Stomach smooth muscle (tissue), 2 donors: ENCODE results near the gene ZNF236.
"Not testable (repeated sequence)": the region's sequence is repeated elsewhere in the genome, so short reads cannot be mapped to it uniquely, and the experiment has no call there.

Experiments
- H3K27ac ChIP-seq: one replicate; pipeline ENCODE4 v1.7.0; 2013; ENCODE audit warnings: mild to moderate bottlenecking, low read length, inconsistent platforms
- H3K27me3 ChIP-seq, 2 donors: one replicate each; pipeline ENCODE4 v1.7.0; 2013; ENCODE audit warnings: low read length in 2 of 2; ENCODE audit not compliant: insufficient read depth in 2 of 2, control insufficient read depth in 1 of 2
- H3K36me3 ChIP-seq, 2 donors: one replicate each; pipeline ENCODE4 v1.7.0; 2013; ENCODE audit warnings: low read length in 2 of 2; ENCODE audit not compliant: control insufficient read depth in 2 of 2, insufficient read depth in 2 of 2
- H3K4me1 ChIP-seq: one replicate; pipeline ENCODE4 v1.7.0; 2013; ENCODE audit warnings: low read length; ENCODE audit not compliant: control insufficient read depth, insufficient read depth
- H3K4me3 ChIP-seq, 2 donors: one replicate each; pipeline ENCODE4 v1.7.0; 2013; ENCODE audit warnings: low read length in 2 of 2
- H3K9ac ChIP-seq, 2 donors: one replicate each; pipeline ENCODE4 v1.7.0; 2013; ENCODE audit warnings: low read length in 2 of 2, mild to moderate bottlenecking in 1 of 2
- H3K9me3 ChIP-seq, 2 donors: one replicate each; pipeline ENCODE4 v1.7.0; 2013; ENCODE audit warnings: low read length in 2 of 2; ENCODE audit not compliant: control insufficient read depth in 2 of 2
- donor health status: healthy.
- donor health status: Pancreatic carcinoma.

ZNF236 gene

GRCh38 chr18:76959605-76960004 is 137.2 kb downstream of the ZNF236 start:
- H3K27me3 ChIP-seq = no peaks in the 10 kb centered on the region
- no peak overlapping the region for H3K4me3 ChIP-seq
- no peak overlapping the region for H3K27ac ChIP-seq
- no peak overlapping the region for H3K9ac ChIP-seq
- H3K36me3 ChIP-seq = peaks cover 17 to 33% of the 10 kb centered on the region in 2 donors
- no peaks in the 10 kb centered on the region for H3K9me3 ChIP-seq
- H3K4me1 ChIP-seq = no peaks in the 10 kb centered on the region

DNA sequence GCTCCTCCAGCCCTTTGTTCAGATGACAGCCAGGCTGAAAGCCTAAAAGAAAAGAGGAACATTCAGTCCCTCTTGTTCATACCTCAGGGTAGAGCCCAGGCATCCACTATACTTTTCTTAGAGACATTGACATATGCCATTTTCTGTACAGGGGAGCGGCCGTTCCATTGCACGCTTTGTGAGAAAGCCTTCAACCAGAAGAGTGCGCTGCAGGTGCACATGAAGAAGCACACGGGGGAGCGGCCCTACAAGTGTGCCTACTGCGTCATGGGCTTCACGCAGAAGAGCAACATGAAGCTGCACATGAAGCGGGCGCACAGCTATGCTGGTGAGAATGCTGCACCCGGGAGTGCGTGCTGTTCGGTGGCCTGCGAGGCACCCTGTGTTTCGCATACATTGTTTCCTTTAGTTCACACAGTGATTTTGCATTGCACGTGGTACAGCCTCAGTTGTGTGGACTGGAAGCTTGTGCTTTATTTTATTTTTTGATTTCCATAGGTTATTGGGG is 138.2 kb downstream of the ZNF236 start:
- Histone ChIP-seq H3K9ac (no peak overlapping the region), H3K4me1 (no peaks in the 10 kb centered on the region), H3K36me3 (peaks cover 17 to 32% of the 10 kb centered on the region in 2 donors), H3K9me3 (no peaks in the 10 kb centered on the region), H3K4me3 (no peak overlapping the region), H3K27ac (no peak overlapping the region), H3K27me3 (no peaks in the 10 kb centered on the region)

DNA sequence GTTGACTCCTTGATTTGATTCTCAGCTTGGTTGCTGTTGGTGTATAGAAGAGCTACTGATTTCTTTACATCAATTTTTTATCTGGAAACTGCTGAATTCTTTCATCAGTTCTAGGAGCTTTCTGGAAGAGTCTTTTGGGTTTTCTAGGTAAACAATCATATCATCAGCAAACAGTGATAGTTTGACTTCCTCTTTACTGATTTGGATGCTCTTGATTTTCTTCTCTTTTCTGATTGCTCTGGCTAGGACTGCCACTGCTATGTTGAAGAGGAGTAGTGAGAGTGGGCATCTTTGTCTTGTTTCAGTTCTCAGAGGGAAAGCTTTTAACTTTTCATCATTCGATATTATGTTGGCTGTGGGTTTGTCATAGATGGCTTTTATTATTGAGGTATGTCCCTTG is 140.5 kb downstream of the ZNF236 start:
- Histone ChIP-seq H3K4me1 (no peaks in the 10 kb centered on the region), H3K36me3 (peaks cover 5 to 22% of the 10 kb centered on the region in 2 donors), H3K9me3 (no peaks in the 10 kb centered on the region), H3K27ac (no peak overlapping the region), H3K27me3 (no peaks in the 10 kb centered on the region), H3K9ac (no peak overlapping the region), H3K4me3 (no peak overlapping the region)

- Histone ChIP-seq H3K4me1 (no peaks in the 10 kb centered on the region), H3K27me3 (no peaks in the 10 kb centered on the region), H3K9ac (no peak overlapping the region), H3K27ac (no peak overlapping the region), H3K9me3 (no peaks in the 10 kb centered on the region), H3K4me3 (no peak overlapping the region), H3K36me3 (peaks cover 8 to 15% of the 10 kb centered on the region in 2 donors)
Observed at GRCh38 chr18:76963936-76964335, 141.6 kb downstream of the ZNF236 start.

- H3K36me3 ChIP-seq, H3K27ac ChIP-seq, H3K9me3 ChIP-seq, H3K27me3 ChIP-seq, H3K9ac ChIP-seq, H3K4me3 ChIP-seq, H3K4me1 ChIP-seq: not testable (repeated sequence)
Observed at GRCh38 chr18:76965555-76966151, 143.3 kb downstream of the ZNF236 start.

- not testable (repeated sequence) for H3K36me3 ChIP-seq, H3K9ac ChIP-seq, H3K9me3 ChIP-seq, H3K4me1 ChIP-seq, H3K4me3 ChIP-seq, H3K27ac ChIP-seq, H3K27me3 ChIP-seq
Observed at GRCh38 chr18:76967299-76967698, 144.9 kb downstream of the ZNF236 start.

DNA sequence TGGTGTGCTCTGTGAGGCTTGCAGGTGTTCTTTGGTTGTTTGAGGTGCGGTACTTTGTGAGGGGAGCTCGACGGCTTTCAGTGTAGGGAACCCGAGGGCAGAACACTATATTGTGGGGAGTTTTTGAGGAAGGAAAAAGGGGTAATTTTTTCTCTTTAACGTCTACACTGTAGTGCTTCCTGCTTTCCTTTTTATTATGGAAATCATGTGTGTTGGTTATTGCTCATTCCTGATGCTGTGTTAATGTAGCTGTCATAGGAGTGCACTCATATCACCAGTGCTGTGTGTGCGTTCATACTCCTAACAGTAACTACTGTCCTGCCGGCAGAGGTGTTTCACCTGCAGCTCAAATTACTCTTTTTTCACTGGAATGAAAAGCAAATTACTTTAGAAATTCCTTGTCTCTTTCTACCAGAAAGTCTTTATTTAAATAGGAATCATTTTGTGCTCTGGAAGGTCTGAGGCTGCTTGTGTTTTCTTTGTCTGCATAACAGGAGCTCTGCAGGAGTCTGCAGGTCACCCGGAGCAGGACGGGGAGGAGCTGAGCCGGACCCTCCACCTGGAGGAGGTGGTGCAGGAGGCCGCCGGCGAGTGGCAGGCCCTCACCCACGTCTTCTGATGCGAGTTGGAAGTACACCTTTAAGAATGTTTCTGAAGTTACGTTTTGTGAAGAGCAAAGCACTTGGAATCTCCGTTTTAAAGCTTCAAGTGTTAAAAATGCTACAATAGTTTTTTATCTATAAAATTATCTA is 145.5 kb downstream of the ZNF236 start:
- Histone ChIP-seq H3K9ac (no peak overlapping the region), H3K27ac (no peak overlapping the region), H3K36me3 (peaks cover 0 to 4% of the 10 kb centered on the region in 2 donors), H3K4me1 (peaks cover 2% of the 10 kb centered on the region), H3K9me3 (no peaks in the 10 kb centered on the region), H3K4me3 (no peak overlapping the region), H3K27me3 (no peaks in the 10 kb centered on the region)

- no peak overlapping the region for H3K4me3 ChIP-seq
- H3K9me3 ChIP-seq = no peaks in the 10 kb centered on the region
- no peak overlapping the region for H3K9ac ChIP-seq
- H3K4me1 ChIP-seq = peaks cover 3% of the 10 kb centered on the region
- peaks cover 0 to 4% of the 10 kb centered on the region in 2 donors for H3K36me3 ChIP-seq
- H3K27me3 ChIP-seq = no peaks in the 10 kb centered on the region
- H3K27ac ChIP-seq = no peak overlapping the region
Observed at GRCh38 chr18:76970770-76971559, 148.6 kb downstream of the ZNF236 start.

- no peaks in the 10 kb centered on the region for H3K9me3 ChIP-seq
- peaks cover 0 to 6% of the 10 kb centered on the region in 2 donors for H3K36me3 ChIP-seq
- H3K27me3 ChIP-seq = no peaks in the 10 kb centered on the region
- peaks cover 3% of the 10 kb centered on the region for H3K4me1 ChIP-seq
- H3K4me3 ChIP-seq = no peak overlapping the region
- no peak overlapping the region for H3K9ac ChIP-seq
- no peak overlapping the region for H3K27ac ChIP-seq
Observed at GRCh38 chr18:76972241-76972640, 149.9 kb downstream of the ZNF236 start.

DNA sequence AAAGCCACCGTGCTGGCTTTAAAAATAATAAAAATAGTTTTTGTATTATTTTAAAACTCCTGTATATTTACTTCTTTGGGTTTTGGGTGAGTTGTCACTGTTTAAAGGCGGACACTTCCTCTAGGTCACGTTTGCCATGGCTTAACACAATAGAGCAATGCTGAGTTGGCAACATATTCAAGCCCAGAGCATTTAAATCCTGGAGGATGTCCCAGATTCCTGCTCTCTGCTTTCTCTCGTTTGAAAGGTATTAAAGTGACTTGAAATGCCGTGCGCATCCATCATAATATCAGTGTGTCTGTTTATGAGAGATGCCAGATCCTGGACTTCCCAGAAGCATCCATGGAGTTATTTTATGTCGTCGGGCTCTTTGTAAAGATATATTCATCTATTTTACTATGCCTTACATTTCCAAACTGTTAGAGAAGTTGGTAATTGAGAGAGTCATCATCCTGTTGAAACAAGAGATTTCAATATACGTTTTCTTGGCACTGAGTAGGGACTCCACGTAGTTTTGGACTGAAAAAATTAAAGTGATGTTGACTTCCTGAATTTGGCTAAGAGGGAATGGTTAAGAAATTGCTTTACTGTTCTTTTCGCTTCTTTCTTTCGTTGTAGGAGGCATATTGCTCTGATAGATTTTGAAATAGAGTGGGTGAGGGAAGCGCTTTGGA is 150.6 kb downstream of the ZNF236 start:
- no peak overlapping the region for H3K4me3 ChIP-seq
- H3K36me3 ChIP-seq = peaks cover 0 to 6% of the 10 kb centered on the region in 2 donors

More for the DNA sequence above, 150.6 kb downstream of the ZNF236 start:
- Histone ChIP-seq H3K27me3 (no peaks in the 10 kb centered on the region), H3K4me1 (peaks cover 3% of the 10 kb centered on the region), H3K9ac (no peak overlapping the region), H3K27ac (no peak overlapping the region), H3K9me3 (no peaks in the 10 kb centered on the region)
